SK-N-SH treated with all-trans-retinoic acid at 6 μM for 48 hours (cell line): ENCODE data around the gene IRF2BPL.
A peak's percentile ranks its signal among the peaks of the same experiment; 100 is the strongest.

Source experiments
- ATAC-seq: fragments of 200-7000 bp; cut with Tn5 transposase; 3 replicates; pipeline ENCODE4 v1.9.1; 2020; ENCODE audit warnings: mild to moderate bottlenecking, moderate library complexity
- ARNTL ChIP-seq: fragments of 450-650 bp; formaldehyde crosslinking; IDR thresholded peaks from 2 replicates; pipeline ENCODE4 v1.5.0; 2020; ENCODE audit warnings: low read depth, mild to moderate bottlenecking, moderate library complexity, borderline replicate concordance
- BACH2 ChIP-seq: fragments of 250-450 bp; sonication (Bioruptor Pico); IDR thresholded peaks from 2 replicates; pipeline ENCODE4 v1.9.0; 2021; ENCODE audit warnings: mild to moderate bottlenecking, borderline replicate concordance
- CSDC2 ChIP-seq: fragments of 250-450 bp; sonication (Bioruptor Pico); IDR thresholded peaks from 2 replicates; pipeline ENCODE4 v1.5.0; 2020; ENCODE audit warnings: mild to moderate bottlenecking, moderate library complexity
- ESRRG ChIP-seq: fragments of 250-450 bp; sonication (Bioruptor Pico); IDR thresholded peaks from 2 replicates; pipeline ENCODE4 v1.6.1; 2021; ENCODE audit warnings: mild to moderate bottlenecking
- GLIS3 ChIP-seq: fragments of 250-450 bp; sonication (Bioruptor Pico); IDR thresholded peaks from 2 replicates; pipeline ENCODE4 v1.5.0; 2020; ENCODE audit warnings: mild to moderate bottlenecking, moderate library complexity
- ISL1 ChIP-seq: fragments of 250-450 bp; sonication (Bioruptor Pico); IDR thresholded peaks from 2 replicates; pipeline ENCODE4 v2.1.2; 2022; ENCODE audit warnings: mild to moderate bottlenecking, moderate library complexity
- OSR1 ChIP-seq: fragments of 250-450 bp; sonication (Bioruptor Pico); IDR thresholded peaks from 2 replicates; pipeline ENCODE4 v1.8.0; 2022; ENCODE audit warnings: moderate library complexity, mild to moderate bottlenecking, inconsistent platforms
- PPARA ChIP-seq: fragments of 250-450 bp; sonication (Bioruptor Pico); IDR thresholded peaks from 2 replicates; pipeline ENCODE4 v1.5.0; 2020; ENCODE audit warnings: mild to moderate bottlenecking, borderline replicate concordance
- RARB ChIP-seq: fragments of 250-450 bp; sonication (Bioruptor Pico); IDR thresholded peaks from 2 replicates; pipeline ENCODE4 v1.8.0; 2021; ENCODE audit warnings: mild to moderate bottlenecking, moderate library complexity
- TCF4 ChIP-seq: fragments of 250-450 bp; sonication (Bioruptor Pico); IDR thresholded peaks from 2 replicates; pipeline ENCODE4 v1.8.0; 2021; ENCODE audit warnings: mild to moderate bottlenecking, moderate library complexity, borderline replicate concordance
- TOX ChIP-seq: fragments of 250-450 bp; sonication (Bioruptor Pico); IDR thresholded peaks from 2 replicates; pipeline ENCODE4 v1.8.0; 2021; ENCODE audit warnings: mild to moderate bottlenecking, moderate library complexity, borderline replicate concordance
- ZC3H10 ChIP-seq: fragments of 250-450 bp; sonication (Bioruptor Pico); IDR thresholded peaks from 2 replicates; pipeline ENCODE4 v1.5.1; 2021; ENCODE audit warnings: mild to moderate bottlenecking, moderate library complexity
- ZFP3 ChIP-seq: fragments of 250-450 bp; sonication (Bioruptor Pico); IDR thresholded peaks from 2 replicates; pipeline ENCODE4 v1.5.0; 2020; ENCODE audit warnings: mild to moderate bottlenecking, moderate library complexity
- ZFP30 ChIP-seq: fragments of 450-650 bp; formaldehyde crosslinking; IDR thresholded peaks from 2 replicates; pipeline ENCODE4 v1.5.0; 2022; ENCODE audit warnings: mild to moderate bottlenecking, moderate library complexity
- ZNF565 ChIP-seq: fragments of 450-650 bp; formaldehyde crosslinking; conservative IDR thresholded peaks from 2 replicates; pipeline ENCODE4 v1.5.0; 2020; ENCODE audit warnings: low read depth, mild to moderate bottlenecking, moderate library complexity
- ZNF70 ChIP-seq: fragments of 450-650 bp; formaldehyde crosslinking; IDR thresholded peaks from 2 replicates; pipeline ENCODE4 v1.5.0; 2020; ENCODE audit warnings: mild to moderate bottlenecking, moderate library complexity
- ZNF8 ChIP-seq: fragments of 450-650 bp; formaldehyde crosslinking; IDR thresholded peaks from 2 replicates; pipeline ENCODE4 v1.5.0; 2020; ENCODE audit warnings: mild to moderate bottlenecking, moderate library complexity
- TF ChIP-seq, protein P1 (sequence below): fragments of 250-450 bp; sonication (Bioruptor Pico); IDR thresholded peaks from 2 replicates; pipeline ENCODE4 v1.5.1; 2021; ENCODE audit warnings: mild to moderate bottlenecking, moderate library complexity
- TF ChIP-seq, protein P2 (sequence below): fragments of 250-450 bp; sonication (Bioruptor Pico); IDR thresholded peaks from 2 replicates; pipeline ENCODE4 v1.5.1; 2020; ENCODE audit warnings: low read depth, mild to moderate bottlenecking, moderate library complexity
- TF ChIP-seq, protein P3 (sequence below): fragments of 250-450 bp; sonication (Bioruptor Pico); IDR thresholded peaks from 2 replicates; pipeline ENCODE4 v1.5.0; 2020; ENCODE audit warnings: mild to moderate bottlenecking, moderate library complexity

Gene IRF2BPL

DNA sequence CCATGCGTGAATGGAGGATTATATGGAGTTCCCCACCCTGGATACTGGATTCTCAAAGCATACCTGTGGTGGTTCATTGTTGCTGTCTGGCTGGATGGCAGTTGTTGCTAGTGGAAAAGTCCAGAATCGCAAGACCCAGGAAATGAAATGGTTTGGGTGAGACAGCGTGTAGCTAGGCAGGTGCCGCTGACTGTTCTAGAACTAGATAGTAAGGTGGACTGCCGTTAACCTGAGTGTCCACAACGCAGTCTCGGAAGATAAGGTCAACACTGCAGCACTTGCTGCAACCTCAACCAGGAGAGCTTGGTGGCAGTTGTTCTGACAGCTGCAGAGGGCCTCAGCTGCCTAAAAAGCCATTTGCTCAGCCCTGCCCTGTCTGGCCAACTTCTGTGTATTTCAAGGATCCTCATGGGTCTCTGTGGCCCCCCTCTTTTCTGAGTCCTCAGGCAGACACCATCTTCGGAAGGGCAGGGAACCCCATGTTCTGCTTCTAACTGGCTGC lies 15.5 kb upstream of the IRF2BPL start:
- ATAC-seq, result no peak
- TF ChIP-seq OSR1 (CRISPR knock-in tag) (no peak), ZNF8 (CRISPR knock-in tag) (no peak), TOX (CRISPR knock-in tag) (no peak), RARB (CRISPR knock-in tag) (no peak), ZFP30 (CRISPR knock-in tag) (no peak), PPARA (CRISPR knock-in tag) (no peak), ARNTL (CRISPR knock-in tag) (no peak), ESRRG (CRISPR knock-in tag) (no peak), ZFP3 (CRISPR knock-in tag) (no peak), GLIS3 (no peak), ZC3H10 (no peak), TCF4 (no peak), ZNF565 (no peak)
- TF ChIP-seq, protein P1, sequence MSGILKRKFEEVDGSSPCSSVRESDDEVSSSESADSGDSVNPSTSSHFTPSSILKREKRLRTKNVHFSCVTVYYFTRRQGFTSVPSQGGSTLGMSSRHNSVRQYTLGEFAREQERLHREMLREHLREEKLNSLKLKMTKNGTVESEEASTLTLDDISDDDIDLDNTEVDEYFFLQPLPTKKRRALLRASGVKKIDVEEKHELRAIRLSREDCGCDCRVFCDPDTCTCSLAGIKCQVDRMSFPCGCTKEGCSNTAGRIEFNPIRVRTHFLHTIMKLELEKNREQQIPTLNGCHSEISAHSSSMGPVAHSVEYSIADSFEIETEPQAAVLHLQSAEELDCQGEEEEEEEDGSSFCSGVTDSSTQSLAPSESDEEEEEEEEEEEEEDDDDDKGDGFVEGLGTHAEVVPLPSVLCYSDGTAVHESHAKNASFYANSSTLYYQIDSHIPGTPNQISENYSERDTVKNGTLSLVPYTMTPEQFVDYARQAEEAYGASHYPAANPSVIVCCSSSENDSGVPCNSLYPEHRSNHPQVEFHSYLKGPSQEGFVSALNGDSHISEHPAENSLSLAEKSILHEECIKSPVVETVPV (CRISPR knock-in tag), result no peak
- TF ChIP-seq, protein P2, sequence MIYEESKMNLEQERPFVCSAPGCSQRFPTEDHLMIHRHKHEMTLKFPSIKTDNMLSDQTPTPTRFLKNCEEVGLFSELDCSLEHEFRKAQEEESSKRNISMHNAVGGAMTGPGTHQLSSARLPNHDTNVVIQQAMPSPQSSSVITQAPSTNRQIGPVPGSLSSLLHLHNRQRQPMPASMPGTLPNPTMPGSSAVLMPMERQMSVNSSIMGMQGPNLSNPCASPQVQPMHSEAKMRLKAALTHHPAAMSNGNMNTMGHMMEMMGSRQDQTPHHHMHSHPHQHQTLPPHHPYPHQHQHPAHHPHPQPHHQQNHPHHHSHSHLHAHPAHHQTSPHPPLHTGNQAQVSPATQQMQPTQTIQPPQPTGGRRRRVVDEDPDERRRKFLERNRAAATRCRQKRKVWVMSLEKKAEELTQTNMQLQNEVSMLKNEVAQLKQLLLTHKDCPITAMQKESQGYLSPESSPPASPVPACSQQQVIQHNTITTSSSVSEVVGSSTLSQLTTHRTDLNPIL (CRISPR knock-in tag), result no peak
- TF ChIP-seq, protein P3, sequence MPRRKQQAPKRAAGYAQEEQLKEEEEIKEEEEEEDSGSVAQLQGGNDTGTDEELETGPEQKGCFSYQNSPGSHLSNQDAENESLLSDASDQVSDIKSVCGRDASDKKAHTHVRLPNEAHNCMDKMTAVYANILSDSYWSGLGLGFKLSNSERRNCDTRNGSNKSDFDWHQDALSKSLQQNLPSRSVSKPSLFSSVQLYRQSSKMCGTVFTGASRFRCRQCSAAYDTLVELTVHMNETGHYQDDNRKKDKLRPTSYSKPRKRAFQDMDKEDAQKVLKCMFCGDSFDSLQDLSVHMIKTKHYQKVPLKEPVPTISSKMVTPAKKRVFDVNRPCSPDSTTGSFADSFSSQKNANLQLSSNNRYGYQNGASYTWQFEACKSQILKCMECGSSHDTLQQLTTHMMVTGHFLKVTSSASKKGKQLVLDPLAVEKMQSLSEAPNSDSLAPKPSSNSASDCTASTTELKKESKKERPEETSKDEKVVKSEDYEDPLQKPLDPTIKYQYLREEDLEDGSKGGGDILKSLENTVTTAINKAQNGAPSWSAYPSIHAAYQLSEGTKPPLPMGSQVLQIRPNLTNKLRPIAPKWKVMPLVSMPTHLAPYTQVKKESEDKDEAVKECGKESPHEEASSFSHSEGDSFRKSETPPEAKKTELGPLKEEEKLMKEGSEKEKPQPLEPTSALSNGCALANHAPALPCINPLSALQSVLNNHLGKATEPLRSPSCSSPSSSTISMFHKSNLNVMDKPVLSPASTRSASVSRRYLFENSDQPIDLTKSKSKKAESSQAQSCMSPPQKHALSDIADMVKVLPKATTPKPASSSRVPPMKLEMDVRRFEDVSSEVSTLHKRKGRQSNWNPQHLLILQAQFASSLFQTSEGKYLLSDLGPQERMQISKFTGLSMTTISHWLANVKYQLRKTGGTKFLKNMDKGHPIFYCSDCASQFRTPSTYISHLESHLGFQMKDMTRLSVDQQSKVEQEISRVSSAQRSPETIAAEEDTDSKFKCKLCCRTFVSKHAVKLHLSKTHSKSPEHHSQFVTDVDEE (CRISPR knock-in tag), result no peak

DNA sequence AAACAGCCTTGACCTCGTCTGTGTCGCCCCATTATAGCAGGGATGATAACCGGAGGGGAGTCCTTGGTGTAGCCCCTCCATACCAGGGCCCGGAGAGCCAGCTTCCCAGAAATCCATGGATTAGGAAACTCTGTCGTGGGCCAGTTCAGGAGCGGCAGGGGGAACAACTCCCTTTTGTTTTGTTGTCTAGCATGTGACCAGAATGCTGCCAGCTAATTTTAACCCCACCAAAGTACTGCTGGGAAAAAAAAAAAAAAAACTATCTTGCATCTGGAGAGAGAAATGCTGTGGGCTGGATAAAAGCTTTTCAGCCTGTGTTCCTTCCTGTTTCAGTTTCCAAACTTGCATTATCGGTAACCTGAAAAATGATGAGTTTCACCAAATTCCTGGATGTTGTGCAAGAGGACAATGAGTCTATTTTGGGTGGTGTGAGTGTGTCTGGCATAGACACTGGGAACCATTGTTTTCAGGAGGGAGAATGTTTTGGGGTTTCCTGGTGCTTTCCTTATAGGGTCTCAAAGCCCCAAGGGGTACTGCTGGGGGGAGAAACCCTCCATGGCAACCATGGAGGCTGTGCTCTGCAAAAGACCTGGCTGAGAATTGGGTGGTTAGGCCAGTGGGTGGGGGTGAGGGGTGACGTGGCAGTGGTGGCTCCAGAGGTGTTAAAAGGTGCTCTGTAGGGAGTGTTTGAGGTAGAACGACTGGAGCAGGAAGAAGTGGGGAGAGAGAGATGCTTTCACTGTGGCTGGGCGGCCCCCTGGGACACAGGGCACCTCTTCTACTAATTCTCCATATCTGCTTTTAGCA lies 14.9 kb upstream of the IRF2BPL start:
- TF ChIP-seq BACH2 (CRISPR knock-in tag) (no peak), ZFP3 (CRISPR knock-in tag) (0 out of 2 replicates have a peak, but pooled peaks have one; percentile 26), ARNTL (CRISPR knock-in tag) (no peak), ISL1 (CRISPR knock-in tag) (peak; percentile 34; the same call in 1 of the 2 replicates)
- TF ChIP-seq, protein P3 (CRISPR knock-in tag), result peak; percentile 54; the same call in 1 of the 2 replicates
- no peak for ATAC-seq

DNA sequence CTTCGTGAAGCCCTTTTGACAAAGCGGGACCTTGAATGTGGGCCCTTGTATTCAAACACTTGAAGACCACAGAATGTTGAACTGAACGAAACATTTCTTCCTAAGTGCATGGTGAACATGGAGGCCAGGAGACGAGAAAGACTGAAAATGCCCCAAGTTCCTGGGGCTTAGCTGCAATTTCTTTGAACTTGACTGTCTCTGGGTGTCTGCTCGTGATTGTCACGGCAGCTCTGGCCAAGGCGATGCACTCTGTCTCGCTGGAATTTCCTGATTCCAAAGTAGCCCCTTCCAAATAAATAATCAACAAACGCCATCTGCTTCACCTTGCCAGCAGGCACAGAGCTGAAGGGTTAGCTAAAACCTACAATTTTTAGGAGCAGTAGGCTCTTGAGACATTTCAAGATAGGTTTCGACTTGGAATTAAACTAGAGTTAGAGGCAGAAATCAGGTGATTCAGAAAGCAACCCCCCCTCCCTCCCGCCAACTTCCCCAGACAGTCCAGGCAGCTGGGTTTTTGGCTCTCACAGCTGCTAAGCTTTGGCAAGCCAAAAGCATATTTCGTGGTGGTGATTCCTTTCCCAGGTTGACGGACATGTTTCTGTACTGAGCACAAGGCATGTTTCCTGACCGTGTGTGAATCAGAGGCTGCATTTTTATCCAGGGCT lies 13.5 kb upstream of the IRF2BPL start:
- TF ChIP-seq ZNF70 (CRISPR knock-in tag), result no peak
- TF ChIP-seq CSDC2, result peak; percentile 57; the same call in 1 of the 2 replicates
- peak; percentile 5 for ATAC-seq
